Measurements from ENCODE around the gene ANKRD65. TPM values are rescaled to one million over a fixed set of nuclear protein-coding genes. Genes with fewer than 3 reads are reported as not detected.
"Not testable (repeated sequence)": the region's sequence is repeated elsewhere in the genome, so short reads cannot be mapped to it uniquely, and the experiment has no call there.

Gene ANKRD65
- total RNA-seq, 2 donors from 2014 or later = 33.7 to 34.9 TPM

DNA sequence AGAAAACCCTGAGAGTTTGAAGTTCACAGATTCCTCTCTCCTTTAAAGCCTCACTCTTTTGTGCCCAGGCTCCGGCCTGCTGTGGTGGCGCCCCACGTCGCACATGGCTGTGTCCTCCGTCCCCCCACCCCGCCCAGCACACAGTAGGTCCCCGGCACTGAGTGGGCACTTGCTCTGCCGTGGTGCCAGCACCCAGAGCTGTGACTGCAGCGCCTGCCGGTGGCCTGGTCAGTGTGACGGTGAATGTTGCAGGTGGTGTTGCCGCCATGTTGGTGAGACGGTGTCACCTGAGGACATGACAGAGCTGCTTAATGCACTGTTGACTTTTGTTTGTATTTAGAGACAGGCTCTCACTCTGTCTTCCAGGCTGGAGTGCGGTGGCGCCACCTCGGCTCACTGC, 31.8 kb upstream of the ANKRD65 start:
- no peaks in the 10 kb centered on the region for H3K27me3 ChIP-seq (replicated peaks; ENCODE audit: insufficient read depth)
- WGBS = 95% methylated on average over 16 of the region's 16 CpGs
- TF ChIP-seq POLR2A (IDR thresholded peaks at IDR 0.05) (no peak), POLR2AphosphoS5 (IDR thresholded peaks at IDR 0.05) (no peak)
- TF ChIP-seq, protein P1, sequence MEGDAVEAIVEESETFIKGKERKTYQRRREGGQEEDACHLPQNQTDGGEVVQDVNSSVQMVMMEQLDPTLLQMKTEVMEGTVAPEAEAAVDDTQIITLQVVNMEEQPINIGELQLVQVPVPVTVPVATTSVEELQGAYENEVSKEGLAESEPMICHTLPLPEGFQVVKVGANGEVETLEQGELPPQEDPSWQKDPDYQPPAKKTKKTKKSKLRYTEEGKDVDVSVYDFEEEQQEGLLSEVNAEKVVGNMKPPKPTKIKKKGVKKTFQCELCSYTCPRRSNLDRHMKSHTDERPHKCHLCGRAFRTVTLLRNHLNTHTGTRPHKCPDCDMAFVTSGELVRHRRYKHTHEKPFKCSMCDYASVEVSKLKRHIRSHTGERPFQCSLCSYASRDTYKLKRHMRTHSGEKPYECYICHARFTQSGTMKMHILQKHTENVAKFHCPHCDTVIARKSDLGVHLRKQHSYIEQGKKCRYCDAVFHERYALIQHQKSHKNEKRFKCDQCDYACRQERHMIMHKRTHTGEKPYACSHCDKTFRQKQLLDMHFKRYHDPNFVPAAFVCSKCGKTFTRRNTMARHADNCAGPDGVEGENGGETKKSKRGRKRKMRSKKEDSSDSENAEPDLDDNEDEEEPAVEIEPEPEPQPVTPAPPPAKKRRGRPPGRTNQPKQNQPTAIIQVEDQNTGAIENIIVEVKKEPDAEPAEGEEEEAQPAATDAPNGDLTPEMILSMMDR (IDR thresholded peaks at IDR 0.05) = no peak
- H3K36me3 ChIP-seq = no peaks in the 10 kb centered on the region
- intact Hi-C loops (cut with DNase I) = no loop called here
- H3K4me3 ChIP-seq = no peak overlapping the region
- no peak overlapping the region for H3K27ac ChIP-seq
- no peaks in the 10 kb centered on the region for H3K9me3 ChIP-seq
- H3K4me1 ChIP-seq (replicated peaks) = no peaks in the 10 kb centered on the region
- DNase-seq (ENCODE audit: low spot score) = no peak

DNA sequence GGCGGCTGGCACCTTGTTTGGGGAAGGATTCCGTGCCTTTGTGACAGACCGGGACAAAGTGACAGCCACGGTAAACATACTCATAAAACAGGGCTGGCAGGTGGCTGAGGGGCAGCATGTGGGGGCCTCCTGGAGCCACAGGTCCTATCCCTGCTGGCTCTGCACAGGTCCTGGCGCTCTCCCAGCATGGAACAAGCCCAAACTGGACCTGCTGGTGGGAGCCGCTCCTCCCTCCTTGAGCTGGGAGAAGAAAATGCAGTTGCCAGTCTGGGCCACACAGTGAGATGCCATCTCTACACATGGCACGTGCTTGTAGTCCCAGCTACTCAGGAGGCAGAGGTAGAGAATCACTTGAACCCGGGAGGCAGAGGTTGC, 31.3 kb upstream of the ANKRD65 start:
- H3K9me3 ChIP-seq; intact Hi-C loops (cut with DNase I); H3K27me3 ChIP-seq (replicated peaks; ENCODE audit: insufficient read depth); H3K36me3 ChIP-seq; H3K27ac ChIP-seq; H3K4me1 ChIP-seq (replicated peaks); DNase-seq (ENCODE audit: low spot score); H3K4me3 ChIP-seq: not testable (repeated sequence)
- 15% methylated on average over 8 of the region's 8 CpGs for WGBS

DNA sequence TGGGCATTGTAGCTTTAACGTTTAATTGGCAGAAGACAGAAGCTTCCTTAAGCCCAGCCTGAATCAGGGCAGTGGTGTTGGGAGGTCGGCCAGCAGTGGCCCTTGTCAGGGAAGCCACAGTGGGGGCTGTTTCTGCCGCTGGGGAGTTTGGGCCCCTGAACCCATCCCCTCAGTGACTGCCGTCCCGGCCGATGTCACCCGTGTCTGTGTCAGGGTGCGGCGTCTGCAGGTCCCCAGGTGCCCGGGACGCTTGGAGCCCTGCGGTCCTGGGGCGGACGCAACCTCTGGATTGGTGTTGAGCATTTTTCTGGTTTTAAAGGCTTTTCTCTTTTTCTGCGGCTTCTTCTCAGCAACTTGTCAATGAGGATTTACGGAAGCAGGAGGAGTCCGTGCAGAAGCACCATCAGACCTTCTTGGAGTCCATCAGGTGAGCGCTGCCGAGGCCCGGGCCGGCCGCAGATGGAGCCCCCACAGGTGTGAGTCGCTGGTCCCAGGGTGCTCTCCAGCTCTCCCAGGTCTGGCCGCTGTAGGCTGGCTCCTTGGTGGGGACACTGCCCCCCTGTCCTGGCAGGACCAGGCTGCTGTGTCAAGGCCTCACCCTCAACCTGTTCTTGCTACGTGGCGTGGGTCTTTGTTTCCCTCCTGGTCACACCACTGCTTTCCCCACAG, 30.8 kb upstream of the ANKRD65 start:
- Histone ChIP-seq H3K4me1 (replicated peaks) (no peaks in the 10 kb centered on the region), H3K4me3 (no peak overlapping the region), H3K9me3 (no peaks in the 10 kb centered on the region), H3K27ac (no peak overlapping the region), H3K36me3 (no peaks in the 10 kb centered on the region), H3K27me3 (replicated peaks; ENCODE audit: insufficient read depth) (no peaks in the 10 kb centered on the region)
- WGBS = 77% methylated on average over 26 of the region's 26 CpGs
- no peak for DNase-seq (ENCODE audit: low spot score)
- no peak for TF ChIP-seq POLR2A (IDR thresholded peaks at IDR 0.05)
- no peak for TF ChIP-seq POLR2AphosphoS5 (IDR thresholded peaks at IDR 0.05)
- TF ChIP-seq, protein P1 (IDR thresholded peaks at IDR 0.05) = no peak
- intact Hi-C loops (cut with DNase I) = no loop called here

DNA sequence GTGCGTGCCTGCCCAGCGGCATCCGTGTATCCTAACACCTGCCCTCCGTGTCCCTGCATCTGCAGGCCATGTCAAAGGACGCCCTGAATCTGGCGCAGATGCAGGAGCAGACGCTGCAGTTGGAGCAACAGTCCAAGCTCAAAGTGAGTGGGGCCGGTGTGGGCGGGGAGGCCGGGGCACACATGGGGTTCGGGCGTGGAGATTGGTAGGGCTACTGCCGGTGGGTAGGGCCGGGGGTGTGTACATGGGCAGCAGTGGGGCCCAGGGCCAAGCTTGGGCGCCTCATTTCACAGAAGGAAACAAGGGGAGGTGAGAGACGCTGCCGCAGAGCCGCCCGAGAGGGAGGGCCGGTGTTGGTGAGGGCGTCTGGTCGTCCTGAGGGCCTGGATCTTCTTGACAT, 29.5 kb upstream of the ANKRD65 start:
- 91% methylated on average over 22 of the region's 22 CpGs for WGBS
- H3K9me3 ChIP-seq; DNase-seq (ENCODE audit: low spot score); H3K27ac ChIP-seq; H3K27me3 ChIP-seq (replicated peaks; ENCODE audit: insufficient read depth); intact Hi-C loops (cut with DNase I); H3K4me3 ChIP-seq; H3K4me1 ChIP-seq (replicated peaks); H3K36me3 ChIP-seq: not testable (repeated sequence)

DNA sequence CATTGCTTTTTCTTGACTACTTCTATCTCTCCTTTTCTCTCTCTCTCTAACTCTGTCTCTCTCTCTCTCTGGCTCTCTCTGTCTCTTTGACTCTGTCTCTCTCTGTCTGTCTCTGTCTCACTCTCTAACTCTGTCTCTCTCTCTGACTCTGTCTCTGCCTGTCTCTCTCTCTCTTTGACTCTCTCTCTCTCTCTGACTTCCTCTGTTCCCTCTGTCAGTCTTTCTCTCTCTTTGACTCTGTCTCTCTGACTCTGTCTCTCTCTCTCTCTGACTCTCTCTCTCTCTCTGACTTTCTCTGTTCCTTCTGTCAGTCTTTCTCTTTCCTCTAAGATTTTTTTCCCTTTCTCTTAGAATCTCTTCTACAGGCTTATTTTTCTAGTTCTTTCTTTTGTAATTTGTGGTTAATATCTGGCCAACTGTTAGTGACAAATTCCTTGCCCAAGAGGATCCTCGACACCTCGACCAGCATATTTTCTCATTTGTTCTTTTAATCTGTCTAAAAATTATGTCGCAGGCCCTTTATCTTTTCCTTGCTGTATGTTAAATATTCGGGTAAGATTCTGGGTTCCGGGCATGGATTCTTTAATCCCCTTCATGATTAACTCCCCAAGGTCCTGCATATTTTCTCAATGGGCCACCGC, 28.1 kb upstream of the ANKRD65 start, which contains the start of gene ATAD3C:
Gene ATAD3C, plus strand, starts transcription at position 591 of the 641 bp plus-strand sequence. CDS start 995 bp downstream, outside the sequence.
- TF ChIP-seq POLR2A (IDR thresholded peaks at IDR 0.05) = no peak
- TF ChIP-seq POLR2AphosphoS5 (IDR thresholded peaks at IDR 0.05) = no peak
- TF ChIP-seq, protein P1 (IDR thresholded peaks at IDR 0.05) = no peak
- Histone ChIP-seq H3K36me3 (no peaks in the 10 kb centered on the region), H3K4me3 (no peak within 1 kb of the TSS), H3K27me3 (replicated peaks; ENCODE audit: insufficient read depth) (no peaks in the 10 kb centered on the region), H3K9me3 (no peaks in the 10 kb centered on the region), H3K4me1 (replicated peaks) (no peaks in the 10 kb centered on the region), H3K27ac (no peak within 1 kb of the TSS)
- intact Hi-C loops (cut with DNase I) = no loop called here
- DNase-seq (ENCODE audit: low spot score) = no peak
- 85% methylated on average over 6 of the region's 6 CpGs for WGBS

DNA sequence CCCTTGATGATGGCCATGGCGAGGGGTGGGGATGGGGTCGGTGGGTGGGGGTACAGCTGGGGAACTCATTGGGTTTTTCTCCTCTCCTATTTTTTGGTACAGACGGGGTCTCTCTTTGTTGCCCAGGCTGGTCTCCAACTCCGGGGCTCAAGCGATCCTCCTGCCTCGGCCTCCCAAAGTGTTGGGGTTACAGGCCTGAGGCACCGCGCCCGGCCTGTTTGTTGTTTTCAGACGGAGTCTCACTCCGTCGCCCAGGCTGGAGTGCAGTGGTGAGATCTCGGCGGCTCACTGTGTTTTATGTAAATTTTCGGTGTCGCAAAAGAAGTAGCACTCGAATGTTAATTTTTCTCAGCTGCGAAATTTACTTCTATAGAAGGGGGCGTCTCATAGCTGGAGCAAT, 25.6 kb upstream of the ANKRD65 start:
- H3K4me1 ChIP-seq (replicated peaks); H3K4me3 ChIP-seq; H3K9me3 ChIP-seq; H3K27ac ChIP-seq; DNase-seq (ENCODE audit: low spot score); intact Hi-C loops (cut with DNase I); H3K36me3 ChIP-seq; H3K27me3 ChIP-seq (replicated peaks; ENCODE audit: insufficient read depth): not testable (repeated sequence)
- 93% methylated on average over 19 of the region's 19 CpGs for WGBS
